Jurkat, Clone E6-1 (cell line): Measurements from ENCODE around the gene MGRN1.

ENCODE experiments used
- DNase-seq: peaks from one replicate; pipeline ENCODE4 v3.0.0-alpha.2; 2011; ENCODE audit warnings: low read depth, low spot score
- H3K4me3 ChIP-seq: 2 replicates; pipeline ENCODE4 v1.5.1; 2011; ENCODE audit warnings: mild to moderate bottlenecking, low read length, control low read depth, moderate library complexity

MGRN1 gene

GRCh38 chr16:4682084-4682591 is 57.5 kb downstream of the MGRN1 start:
- H3K4me3 ChIP-seq, result no peak overlapping the region
- DNase-seq, result no peak

GRCh38 chr16:4682616-4683254 is 58.1 kb downstream of the MGRN1 start:
- H3K4me3 ChIP-seq, result no peak overlapping the region
- no peak for DNase-seq

- H3K4me3 ChIP-seq, result no peak overlapping the region
Measured at GRCh38 chr16:4683255-4684057, 58.8 kb downstream of the MGRN1 start.

GRCh38 chr16:4684058-4684715 is 59.6 kb downstream of the MGRN1 start:
- DNase-seq, result no peak
- no peak overlapping the region for H3K4me3 ChIP-seq

More at GRCh38 chr16:4683255-4684057, 58.8 kb downstream of the MGRN1 start:
- no peak for DNase-seq

GRCh38 chr16:4684763-4685162 is 60.1 kb downstream of the MGRN1 start:
- DNase-seq, result no peak

GRCh38 chr16:4685292-4685691 is 60.7 kb downstream of the MGRN1 start:
- no peak overlapping the region for H3K4me3 ChIP-seq
- no peak for DNase-seq

More at GRCh38 chr16:4684763-4685162, 60.1 kb downstream of the MGRN1 start:
- no peak overlapping the region for H3K4me3 ChIP-seq

- DNase-seq, result no peak
- no peak overlapping the region for H3K4me3 ChIP-seq
Measured at GRCh38 chr16:4685776-4686496, 61.3 kb downstream of the MGRN1 start.

- no peak for DNase-seq
- H3K4me3 ChIP-seq, result no peak overlapping the region
Measured at GRCh38 chr16:4686497-4687210, 62.0 kb downstream of the MGRN1 start.

- DNase-seq, result no peak
- H3K4me3 ChIP-seq, result no peak overlapping the region
Measured at GRCh38 chr16:4687416-4687815, 62.8 kb downstream of the MGRN1 start.

GRCh38 chr16:4687946-4688673 is 63.5 kb downstream of the MGRN1 start:
- DNase-seq, result no peak
- H3K4me3 ChIP-seq, result no peak overlapping the region

GRCh38 chr16:4688674-4689045 is 64.0 kb downstream of the MGRN1 start:
- no peak overlapping the region for H3K4me3 ChIP-seq
- DNase-seq, result no peak

- no peak overlapping the region for H3K4me3 ChIP-seq
- DNase-seq, result no peak
Measured at GRCh38 chr16:4689091-4689671, 64.6 kb downstream of the MGRN1 start.

GRCh38 chr16:4689864-4690704 is 65.5 kb downstream of the MGRN1 start:
- no peak overlapping the region for H3K4me3 ChIP-seq
- no peak for DNase-seq

- DNase-seq, result no peak
- H3K4me3 ChIP-seq, result no peak overlapping the region
Measured at GRCh38 chr16:4690946-4691665, 66.5 kb downstream of the MGRN1 start.

GRCh38 chr16:4691666-4692412 is 67.2 kb downstream of the MGRN1 start:
- DNase-seq, result no peak
- no peak overlapping the region for H3K4me3 ChIP-seq
